GM18511 (cell line): Measurements from ENCODE around the gene ERICH3.
A peak's percentile ranks its signal among the peaks of the same experiment; 100 is the strongest.

Source experiments
- ATAC-seq: cut with Tn5 transposase; IDR thresholded peaks from one replicate; pipeline ENCODE4 v1.9.1; 2021; ENCODE audit warnings: mild to moderate bottlenecking, moderate library complexity; ENCODE audit not compliant: unreplicated experiment

ERICH3 gene, protein sequence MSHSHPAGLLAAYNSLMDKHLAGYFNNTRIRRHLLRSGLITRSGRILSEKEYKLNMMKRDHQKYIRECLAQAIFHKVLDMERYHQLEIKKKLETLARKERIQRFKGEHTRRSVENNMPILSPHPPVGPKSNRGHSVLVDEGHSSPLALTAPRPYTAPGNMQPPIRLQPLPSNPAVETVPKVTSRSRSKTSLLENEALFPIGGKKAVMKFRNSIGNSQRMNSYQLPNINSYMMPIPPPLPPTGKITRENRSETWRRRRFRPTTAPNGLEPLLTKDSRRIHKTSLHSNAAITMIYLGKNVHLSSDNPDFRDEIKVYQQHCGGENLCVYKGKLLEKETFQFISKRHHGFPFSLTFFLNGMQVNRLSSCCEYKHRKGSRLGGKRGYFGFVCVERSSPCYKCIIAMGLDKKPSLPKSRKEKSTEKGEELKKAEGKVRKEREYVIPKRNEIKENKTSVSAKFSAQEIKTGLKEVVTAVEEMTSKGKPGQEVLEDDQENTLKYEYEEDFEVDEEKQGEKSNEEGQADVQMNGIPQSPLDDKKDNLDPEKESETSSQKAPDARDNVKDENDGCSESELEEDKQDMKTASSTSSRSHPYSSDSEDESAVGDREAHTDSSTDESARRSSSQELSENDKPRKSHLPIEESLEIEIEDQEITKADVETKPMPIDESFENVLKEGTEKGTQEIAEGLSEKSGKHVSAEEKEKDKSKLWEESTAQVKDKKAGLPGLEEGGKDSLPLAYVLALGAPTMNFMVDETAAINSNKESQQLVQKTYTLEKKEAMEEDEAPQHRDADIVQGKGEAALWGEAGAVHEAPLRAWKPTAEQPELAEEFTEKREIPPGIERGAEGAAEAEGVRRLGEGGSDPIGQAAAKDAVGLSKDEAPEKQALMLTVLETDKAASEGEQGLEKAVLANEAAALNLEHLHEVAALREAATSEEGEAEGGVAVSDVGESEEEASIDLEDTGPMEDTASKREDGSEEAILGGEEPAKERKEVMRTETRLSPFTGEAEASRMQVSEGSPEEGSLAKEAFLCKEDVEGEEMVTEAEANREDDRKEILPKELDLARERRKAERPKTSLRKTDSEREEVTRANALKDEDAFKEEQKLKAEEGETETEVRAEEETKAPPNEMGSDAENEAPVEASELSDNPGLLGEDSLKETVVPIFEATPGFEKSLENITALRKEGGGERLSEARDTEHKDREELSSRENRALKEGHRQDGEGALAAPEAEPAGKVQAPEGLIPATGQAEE (N-terminal part only)

DNA sequence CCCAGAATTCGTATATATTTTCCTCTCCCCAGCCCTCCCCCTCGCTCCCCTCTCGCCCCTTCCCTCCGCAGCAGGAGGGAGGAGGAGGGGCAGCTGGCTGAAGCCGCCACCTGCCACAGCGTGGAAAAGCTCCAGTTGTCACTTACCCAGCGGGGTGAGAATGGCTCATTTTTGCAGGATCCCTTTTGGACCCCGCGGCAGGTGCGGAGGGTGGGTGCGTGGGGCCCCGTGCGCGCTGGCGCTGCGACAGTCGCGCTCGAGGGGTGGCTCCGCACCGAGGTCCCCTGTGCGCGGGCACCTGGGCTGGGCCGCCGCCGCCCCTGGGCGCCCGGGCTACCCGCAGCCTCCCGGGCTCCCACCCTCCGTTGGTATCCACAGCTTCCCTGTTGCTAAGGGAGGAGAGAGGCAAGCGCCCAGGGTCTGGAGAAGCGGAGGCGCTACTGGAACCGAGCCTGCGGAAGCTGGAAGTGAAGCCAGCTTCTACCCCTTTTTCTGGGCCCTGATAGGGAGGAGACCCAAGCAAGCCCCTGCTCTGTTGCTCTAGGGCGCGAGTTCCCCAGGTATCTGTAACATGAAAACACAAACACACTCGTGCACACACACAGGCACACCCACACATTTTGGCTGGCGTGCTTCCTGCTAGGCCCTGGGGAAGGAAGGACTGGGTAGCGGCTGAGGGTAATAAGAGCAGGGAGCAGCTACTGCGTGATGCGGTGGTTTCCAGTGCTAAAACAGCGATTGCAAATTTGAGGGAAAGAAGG is at the start of gene ERICH3:
TSS of gene ERICH3 (minus strand) at position 442 of the 761 bp plus-strand sequence. CDS start at position 169, 273 bp downstream.
- ATAC-seq, result peak; percentile 64

DNA sequence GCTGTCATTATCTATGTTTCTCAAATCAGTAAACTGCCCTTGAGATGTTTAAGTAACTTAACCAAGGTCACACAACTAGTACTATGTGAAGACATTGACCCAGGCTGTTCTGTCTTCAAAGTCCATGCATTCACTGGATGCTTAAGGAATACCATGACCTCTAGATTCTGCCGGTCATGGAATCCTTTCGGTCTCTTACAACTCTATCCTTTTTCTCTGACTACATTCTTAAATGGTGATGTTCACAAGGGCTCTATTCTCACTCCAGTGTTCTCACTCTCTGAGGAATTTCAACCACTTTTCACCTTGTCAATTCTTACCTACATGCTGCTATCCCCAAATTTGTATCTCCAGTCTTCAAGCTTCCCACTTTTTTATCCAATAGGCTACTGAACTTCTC is 44.0 kb upstream of the ERICH3 start:
- no peak for ATAC-seq

DNA sequence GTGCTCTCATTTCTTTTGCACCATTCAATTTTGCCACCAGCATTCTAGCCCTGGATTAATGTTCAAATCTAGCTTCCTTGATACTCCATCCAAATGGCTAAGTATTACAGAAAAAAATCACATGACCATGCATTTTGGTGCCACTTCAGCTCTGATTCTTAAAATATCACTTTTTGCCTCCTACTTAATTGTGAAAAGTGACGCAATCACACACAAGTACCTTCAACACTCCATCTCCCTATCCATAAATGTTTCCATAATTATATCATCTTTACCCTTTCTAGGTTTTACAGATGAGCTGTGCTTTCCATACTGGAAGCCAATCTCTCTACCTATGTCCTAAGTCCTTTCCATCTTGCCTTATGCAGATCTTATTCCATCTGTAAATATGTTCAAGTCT is 43.2 kb upstream of the ERICH3 start:
- no peak for ATAC-seq

DNA sequence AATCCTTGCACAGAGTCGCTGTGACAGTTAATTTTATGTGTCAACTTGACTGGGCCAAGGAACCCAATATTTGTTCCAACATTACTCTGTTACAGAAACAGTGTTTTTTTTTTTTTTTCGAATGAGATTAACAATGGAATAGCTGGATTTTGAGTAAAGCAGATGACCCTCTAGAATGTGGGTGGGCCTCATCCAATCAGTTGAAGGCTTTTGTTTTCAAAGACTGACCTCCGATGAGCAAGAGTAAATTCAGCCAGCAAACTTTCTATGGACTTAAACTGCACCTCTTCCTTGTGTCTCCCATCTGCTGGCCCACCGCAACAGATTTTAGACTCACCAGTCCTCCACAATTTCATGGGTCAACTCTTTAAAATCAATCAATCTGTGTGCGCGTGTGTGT is 42.2 kb upstream of the ERICH3 start:
- no peak for ATAC-seq

DNA sequence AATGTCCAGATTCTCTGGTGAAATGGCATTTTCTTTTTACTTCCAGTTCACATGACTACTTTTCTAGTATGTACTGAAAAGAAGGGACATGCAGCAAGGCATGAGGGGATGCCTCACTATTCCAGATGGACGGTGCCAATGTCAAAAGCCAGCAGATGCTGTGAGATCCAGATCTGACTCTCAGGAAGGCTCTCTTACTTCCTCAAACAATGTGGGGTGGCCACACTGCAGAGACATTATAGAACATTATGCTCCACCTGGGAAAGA is 41.6 kb upstream of the ERICH3 start:
- no peak for ATAC-seq

DNA sequence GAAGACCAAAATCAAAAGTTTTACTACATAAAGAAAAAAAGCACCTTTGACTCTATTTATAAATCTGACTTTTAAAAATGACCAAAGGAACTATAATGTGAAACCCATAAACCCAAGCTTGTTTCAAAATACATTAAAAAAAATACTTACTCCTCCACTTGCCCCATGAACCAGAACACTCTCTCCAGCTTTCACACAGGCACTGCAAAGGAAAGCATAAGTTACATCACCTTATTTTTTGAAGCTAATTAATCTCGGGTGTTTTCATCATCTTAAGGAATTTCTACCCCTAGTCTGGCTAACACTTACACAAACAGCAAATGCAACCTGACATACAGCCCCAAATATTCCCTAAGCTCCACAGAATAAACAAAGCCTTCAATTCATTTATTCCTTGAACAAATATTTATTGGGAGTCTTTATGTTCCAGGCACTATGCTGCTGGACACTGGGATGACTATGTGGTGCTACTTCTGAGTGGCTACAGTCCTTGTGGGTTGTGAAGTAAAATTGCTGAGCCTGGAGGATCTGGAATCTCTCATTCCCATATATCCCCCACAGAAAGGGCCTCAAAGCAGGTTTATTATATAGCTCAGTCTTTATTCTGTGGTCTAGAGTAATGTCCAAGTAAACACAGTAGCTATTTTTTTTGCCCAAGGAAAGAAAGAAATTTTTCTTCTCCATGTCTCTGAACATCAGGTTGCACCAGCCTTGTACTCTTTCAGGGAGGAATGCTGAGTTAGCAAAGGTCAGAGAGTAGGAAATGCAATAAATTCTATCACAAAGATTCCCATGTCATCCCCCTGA is 41.0 kb upstream of the ERICH3 start:
- ATAC-seq, result peak; percentile 78

DNA sequence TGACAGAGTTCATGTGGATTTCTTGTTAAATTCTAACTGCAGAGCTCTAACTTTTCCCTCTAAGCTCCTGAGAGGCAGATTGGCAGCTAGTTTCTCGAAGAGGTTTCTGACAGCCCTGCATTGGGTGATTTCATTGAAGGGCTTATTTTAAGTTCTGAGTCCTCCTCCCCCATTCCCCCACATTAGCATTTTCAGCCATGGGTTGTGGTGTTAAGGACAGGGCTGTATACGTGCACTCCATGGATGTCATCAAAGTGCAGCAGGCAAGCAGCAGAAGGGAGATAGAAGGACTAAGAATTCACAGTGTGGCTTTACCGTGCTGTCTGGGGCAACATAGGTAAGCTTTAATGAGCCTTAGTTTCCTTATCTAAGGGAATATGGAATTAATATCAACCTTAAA is 40.3 kb upstream of the ERICH3 start:
- peak; percentile 33 for ATAC-seq

DNA sequence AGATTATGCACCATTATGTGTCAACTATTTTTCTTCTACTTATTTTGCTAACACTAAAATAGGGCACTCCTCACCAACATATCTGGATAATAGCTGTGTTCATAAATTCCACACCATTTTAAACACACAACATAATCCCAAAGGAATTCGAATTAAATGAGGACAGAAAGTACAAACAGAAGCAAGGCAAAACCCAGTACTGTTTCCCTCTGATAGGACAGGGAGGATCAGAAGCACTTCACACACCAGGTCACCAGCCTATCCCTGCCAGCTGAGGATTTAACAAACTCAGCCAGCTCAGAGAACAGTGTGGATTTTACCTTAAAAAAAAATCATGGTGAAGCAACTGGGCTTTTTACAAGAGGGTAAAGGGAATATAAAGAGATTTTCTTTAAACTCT is 39.3 kb upstream of the ERICH3 start:
- no peak for ATAC-seq

DNA sequence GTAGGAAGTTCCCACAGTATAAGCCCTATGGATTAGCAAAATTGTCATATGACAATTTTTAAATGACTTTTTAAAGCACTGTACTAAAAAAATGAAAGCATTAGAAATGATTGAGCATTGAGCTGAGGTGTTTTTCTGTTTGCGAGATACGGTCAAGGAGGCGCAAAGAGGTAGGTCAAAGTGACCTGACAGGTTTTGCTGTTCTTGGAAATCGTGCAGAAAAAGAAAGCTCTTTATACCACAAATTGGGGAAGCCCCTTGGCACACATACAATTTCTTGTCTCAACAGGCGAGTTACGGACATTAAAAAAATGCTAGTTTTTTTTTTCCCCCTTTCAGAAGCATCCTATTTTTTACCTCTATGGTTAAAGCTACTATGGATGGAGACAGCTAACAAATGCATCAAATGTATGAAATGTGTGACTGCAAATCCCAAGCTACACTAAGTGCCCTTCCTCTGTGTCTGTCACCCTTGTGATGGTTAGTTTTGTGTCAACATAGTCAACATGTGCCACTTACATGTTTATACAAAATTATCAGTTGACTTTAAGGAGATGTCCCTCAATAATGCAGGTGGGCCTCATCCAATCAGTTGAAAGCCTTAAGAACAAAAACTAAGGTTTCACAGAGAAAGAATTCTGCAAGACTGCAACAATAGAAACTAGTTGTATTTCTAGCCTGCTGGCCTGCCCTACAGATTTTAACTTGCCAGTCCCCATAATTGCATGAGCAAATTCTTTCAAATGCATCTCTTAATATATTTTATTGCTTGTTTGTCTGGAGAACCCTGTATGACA is 30.0 kb upstream of the ERICH3 start:
- no peak for ATAC-seq

DNA sequence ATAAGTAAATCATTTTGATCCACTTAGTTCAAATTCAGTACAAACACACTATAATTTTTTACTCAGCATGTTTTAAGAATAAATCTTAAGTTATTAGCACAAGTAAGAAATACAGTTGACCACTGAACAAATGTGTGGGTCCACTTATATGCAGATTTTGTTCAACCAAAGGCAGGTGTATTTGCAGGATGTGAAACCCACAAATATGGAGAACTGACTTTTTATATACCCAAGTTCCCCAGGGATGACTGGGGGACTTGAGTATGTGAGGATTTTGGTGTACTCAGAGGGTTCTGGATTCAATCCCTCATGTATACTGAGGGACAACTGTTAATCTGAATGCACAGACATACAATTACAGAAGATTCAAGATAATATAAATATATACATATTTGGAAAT is 25.7 kb upstream of the ERICH3 start:
- ATAC-seq, result peak; percentile 56

DNA sequence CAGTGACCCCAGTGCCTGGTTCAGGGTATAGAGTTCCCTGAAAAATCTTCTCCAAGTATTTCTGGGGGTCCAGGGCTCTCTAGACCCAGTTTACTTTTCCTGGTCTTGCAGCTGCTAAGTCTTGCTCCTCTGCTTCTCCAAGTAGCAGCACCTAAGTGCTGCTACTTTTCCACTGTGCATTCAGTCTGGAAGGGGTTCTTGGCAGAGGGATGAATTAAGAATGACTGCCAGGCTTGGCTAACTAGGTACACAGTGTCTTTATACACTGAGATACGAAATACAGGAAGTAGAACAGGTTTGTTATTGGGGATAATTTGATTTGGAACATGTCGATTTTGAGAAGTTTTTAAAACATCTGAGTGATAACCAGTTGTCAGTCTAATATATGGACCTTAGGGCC is 24.2 kb upstream of the ERICH3 start:
- no peak for ATAC-seq

DNA sequence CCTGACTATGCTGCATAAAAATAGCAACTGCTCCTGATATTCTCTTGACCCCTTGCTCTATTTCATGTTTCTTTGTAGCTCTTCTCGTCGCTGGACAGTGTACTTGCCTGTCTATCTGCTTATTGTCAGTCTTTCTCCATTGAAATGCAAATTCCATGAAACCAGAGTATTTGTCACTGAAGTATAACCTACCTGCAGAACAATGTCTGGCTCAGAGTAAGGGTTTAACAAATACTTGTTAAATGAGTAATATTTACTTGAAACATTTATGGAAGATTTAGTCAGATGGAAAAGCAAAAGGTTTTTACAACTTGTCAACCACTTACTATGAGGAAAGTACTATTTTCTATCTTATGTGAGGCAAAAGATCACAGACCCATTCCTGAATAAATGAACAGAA is 19.9 kb upstream of the ERICH3 start:
- no peak for ATAC-seq

DNA sequence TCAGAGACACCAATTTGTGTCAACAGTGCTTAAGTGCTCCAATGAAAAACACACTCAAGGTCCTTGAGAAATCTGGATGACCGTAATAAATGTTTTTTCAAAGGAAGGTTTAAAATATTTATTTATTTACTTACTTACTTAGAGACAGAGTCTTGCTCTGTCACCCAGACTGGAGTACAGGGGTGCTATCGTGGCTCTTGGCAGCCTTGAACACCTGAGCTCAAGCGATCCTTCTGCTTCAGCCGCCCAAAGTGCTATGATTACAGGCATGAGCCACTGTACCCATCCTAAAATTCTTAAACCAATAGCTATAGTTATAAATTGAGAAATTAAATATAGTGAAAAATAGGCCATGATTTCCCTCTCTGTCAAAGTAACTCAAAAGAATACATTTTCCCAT is 17.3 kb upstream of the ERICH3 start:
- ATAC-seq, result no peak

DNA sequence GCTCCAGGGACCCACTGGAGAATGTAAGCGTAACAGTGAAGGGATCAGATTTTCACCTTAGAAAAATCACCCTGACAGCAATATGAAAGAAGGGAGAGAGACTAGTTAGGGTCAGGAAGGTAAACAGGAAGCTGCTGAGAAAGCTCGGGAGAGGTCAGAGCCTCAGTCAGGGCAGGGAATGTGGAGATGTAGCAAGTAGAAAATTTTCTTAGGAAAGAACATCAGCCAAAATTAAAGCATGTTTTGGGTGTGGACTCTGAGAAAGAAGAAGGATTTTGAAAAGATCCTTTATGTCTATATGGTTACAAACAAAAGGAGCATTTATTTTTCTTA is 16.7 kb upstream of the ERICH3 start:
- peak; percentile 6 for ATAC-seq

DNA sequence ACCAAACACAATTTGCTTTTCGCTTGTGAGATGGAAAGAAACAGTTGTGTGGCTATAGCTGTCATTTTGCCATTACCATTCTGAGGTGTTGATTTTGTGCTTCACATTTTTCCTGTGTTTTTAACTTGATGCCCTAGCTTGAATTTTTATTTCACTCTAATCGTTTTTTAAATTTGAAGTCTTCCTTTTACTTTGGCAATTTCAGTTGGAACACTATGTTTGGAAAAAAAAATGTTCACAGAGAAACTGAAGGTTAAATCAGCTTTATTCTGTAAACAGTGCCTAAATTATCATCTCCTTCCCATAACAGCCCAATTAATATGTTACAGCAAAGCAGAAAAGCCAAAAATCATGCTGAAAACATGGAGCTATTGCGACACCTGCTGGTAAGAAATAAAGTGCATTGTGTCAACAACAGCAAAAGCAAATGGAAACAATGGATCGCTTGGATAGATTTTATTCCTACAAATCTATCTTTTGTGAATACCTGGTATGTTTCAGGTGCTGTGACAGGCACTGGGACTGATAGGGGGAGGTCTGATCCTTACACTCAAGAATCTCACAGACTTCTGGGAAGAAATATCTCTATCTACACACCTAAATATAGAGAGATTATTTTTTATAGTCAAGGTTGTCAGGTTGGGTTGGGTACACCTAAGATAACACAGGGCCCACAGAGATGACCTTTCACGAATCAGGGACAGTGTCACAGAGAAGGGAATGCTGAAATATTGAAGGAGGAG is 16.2 kb upstream of the ERICH3 start:
- ATAC-seq, result peak; percentile 75

DNA sequence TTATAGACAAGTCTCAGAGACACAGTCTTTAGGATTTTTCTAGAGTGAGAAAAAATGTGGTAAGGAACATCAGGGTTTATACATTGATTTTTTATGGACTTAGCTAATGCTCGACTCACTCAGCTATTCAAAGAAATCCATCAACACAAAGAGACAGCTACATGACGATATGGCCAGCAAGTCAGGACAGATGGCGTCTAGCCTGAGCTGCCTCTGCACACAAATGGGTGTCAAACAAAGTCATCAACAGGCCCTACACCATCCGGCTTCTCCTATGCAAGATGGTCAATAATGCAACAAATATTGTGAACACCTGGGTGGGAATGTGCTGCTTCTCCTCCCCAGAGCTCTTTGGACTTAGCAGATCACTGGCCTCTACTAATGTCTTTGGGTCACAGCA is 13.3 kb upstream of the ERICH3 start:
- no peak for ATAC-seq

DNA sequence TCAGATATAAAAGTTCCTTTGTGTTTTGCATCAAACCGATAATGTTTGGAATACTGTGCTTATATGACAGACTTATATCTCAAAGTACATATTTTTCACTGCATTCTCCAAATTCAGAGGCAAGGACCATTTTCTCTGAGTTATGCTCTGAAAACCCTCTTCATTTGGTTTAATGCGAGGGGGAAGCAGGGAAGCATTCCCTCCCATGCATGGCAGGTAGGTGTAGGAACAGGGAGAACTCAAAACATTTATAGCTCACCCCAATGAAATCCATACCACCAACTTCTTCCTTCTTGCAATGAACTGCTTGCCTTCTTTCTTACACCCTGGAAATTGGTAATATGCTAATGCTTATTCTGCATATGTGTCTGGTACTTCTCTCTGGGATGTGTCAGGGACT is 10.7 kb upstream of the ERICH3 start:
- no peak for ATAC-seq

DNA sequence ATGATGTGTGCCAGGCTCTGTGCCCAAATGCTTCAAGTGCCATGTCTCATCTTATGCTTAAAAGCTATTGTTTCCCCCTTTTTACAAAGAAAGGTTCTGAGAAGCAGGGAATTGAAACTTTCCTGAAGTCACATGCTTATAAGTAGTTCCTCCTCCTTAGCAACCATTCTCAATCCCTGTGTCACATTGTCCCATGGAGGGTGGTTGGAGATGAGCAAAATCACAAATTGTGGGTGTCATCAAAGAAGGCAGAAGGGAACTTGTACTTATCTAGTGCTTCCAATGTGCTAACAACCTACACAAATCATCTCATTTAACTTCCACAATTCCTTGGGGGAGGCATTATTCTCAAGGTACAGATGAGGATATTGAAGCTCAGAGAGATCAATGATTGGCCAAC is 10.1 kb upstream of the ERICH3 start:
- no peak for ATAC-seq

DNA sequence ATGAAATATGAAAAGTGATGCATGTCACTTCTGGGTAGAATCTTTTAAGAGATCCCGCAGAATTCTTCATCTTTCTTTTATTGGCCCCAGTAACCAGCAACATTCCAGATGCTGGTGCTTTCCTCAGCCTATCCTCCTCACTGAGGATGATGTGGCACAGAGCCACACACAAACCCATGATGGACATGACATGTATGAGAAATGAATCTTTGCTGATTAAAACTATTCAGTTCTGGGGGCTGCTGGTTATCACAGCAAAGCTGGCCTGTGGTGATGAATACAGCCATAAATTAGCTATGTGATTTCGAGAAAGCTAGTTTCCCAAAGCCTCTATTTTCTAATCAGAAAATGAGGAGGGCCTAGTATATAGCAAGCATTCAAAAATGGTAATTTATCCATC is 8.3 kb upstream of the ERICH3 start:
- peak; percentile 4 for ATAC-seq
